HepG2 (cell line): ENCODE results near the gene PALM. TPM values are rescaled to one million over a fixed set of nuclear protein-coding genes. Genes with fewer than 3 reads are reported as not detected.

Experiments
- CBX2 ChIP-seq, 2 experiments: fragments of 200-600 bp in 1 of 2; sonication (generic); formaldehyde crosslinking in 1 of 2; IDR thresholded peaks; 2 replicates each; pipeline versions ENCODE4 v1.7.0 to v1.8.1; 2018 to 2022; ENCODE audit warnings: low read depth in 2 of 2, low read length in 1 of 2, mild to moderate bottlenecking in 1 of 2, missing genetic modification reagents in 1 of 2
- GZF1 ChIP-seq: sonication (generic); formaldehyde crosslinking; IDR thresholded peaks from 2 replicates; pipeline ENCODE4 v1.5.1; 2020; ENCODE audit warnings: mild to moderate bottlenecking, missing genetic modification reagents
- KAT7 ChIP-seq: IDR thresholded peaks from 2 replicates; pipeline ENCODE4 v1.6.1; 2018; ENCODE audit warnings: borderline replicate concordance, missing compliant biosample characterization
- KAT8 ChIP-seq: IDR thresholded peaks from 2 replicates; pipeline ENCODE4 v1.6.1; 2016; ENCODE audit warnings: missing genetic modification reagents, missing compliant biosample characterization
- MAFK ChIP-seq, 2 experiments: IDR thresholded peaks in 1 of 2; conservative IDR thresholded peaks in 1 of 2; 2 replicates each; pipeline ENCODE4 v1.6.1; 2011; ENCODE audit warnings: improper control_type of control experiment in 2 of 2, low read length in 2 of 2
- MAX ChIP-seq: IDR thresholded peaks from 2 replicates; pipeline ENCODE4 v1.6.1; 2012; ENCODE audit warnings: inconsistent platforms
- NFATC3 ChIP-seq: sonication (generic); formaldehyde crosslinking; IDR thresholded peaks from 2 replicates; pipeline ENCODE4 v1.5.1; 2020; ENCODE audit warnings: mild to moderate bottlenecking, missing genetic modification reagents
- POGK ChIP-seq: sonication (generic); formaldehyde crosslinking; conservative IDR thresholded peaks from 2 replicates; pipeline ENCODE4 v1.8.0; 2022; ENCODE audit warnings: mild to moderate bottlenecking, moderate library complexity, missing genetic modification reagents
- REXO4 ChIP-seq: sonication (generic); formaldehyde crosslinking; IDR thresholded peaks from 2 replicates; pipeline ENCODE4 v1.8.0; 2022; ENCODE audit warnings: missing genetic modification reagents, mild to moderate bottlenecking, borderline replicate concordance
- SOX6 ChIP-seq, 2 experiments: fragments of 450-650 bp in 1 of 2; sonication (generic) in 1 of 2; formaldehyde crosslinking in 1 of 2; IDR thresholded peaks; 2 replicates each; pipeline versions ENCODE4 v1.4.0 to v1.6.1; 2017 to 2020; ENCODE audit warnings: antibody characterized with exemption in 1 of 2, mild to moderate bottlenecking in 1 of 2, missing genetic modification reagents in 1 of 2
- TBX2 ChIP-seq: sonication (generic); formaldehyde crosslinking; IDR thresholded peaks from 2 replicates; pipeline ENCODE4 v1.5.0; 2020; ENCODE audit warnings: missing genetic modification reagents, mild to moderate bottlenecking, borderline replicate concordance
- TBX3 ChIP-seq: fragments of 450-650 bp; IDR thresholded peaks from 2 replicates; pipeline ENCODE4 v1.6.1; 2017; ENCODE audit warnings: antibody characterized with exemption, mild to moderate bottlenecking, inconsistent platforms, borderline replicate concordance
- polyA plus RNA-seq, 8 experiments: library from polyadenylated mRNA; depleted of rRNA in 3 of 8; stranded (reverse) in 7 of 8; unstranded in 1 of 8; fragments of >200 nt; fragmentation: Illumina TruSeq in 4 of 8; extraction: Trizol in 4 of 8; gene quantifications; 2 replicates each; pipeline versions ENCODE4 v1.2.1 to v1.2.3, GENCODE V29; 2011 to 2016; ENCODE audit warnings: low read depth in 4 of 8, missing spikeins in 1 of 8, mixed read lengths in 1 of 8; ENCODE audit not compliant: insufficient read depth in 1 of 8
- total RNA-seq, 5 experiments: library from RNA; depleted of rRNA; stranded (reverse); fragments of >200 nt; fragmentation: Illumina TruSeq; extraction: Trizol; gene quantifications; 2 replicates each; pipeline ENCODE4 v1.2.3, GENCODE V29; 2016; ENCODE audit warnings: low read depth in 1 of 5
- TF ChIP-seq, protein P1 (sequence below): sonication (generic); formaldehyde crosslinking; IDR thresholded peaks from 2 replicates; pipeline ENCODE4 v1.4.0; 2020; ENCODE audit warnings: missing genetic modification reagents
- TF ChIP-seq, protein P2 (sequence below): sonication (generic); formaldehyde crosslinking; IDR thresholded peaks from 2 replicates; pipeline ENCODE4 v1.4.0; 2020; ENCODE audit warnings: missing genetic modification reagents
- TF ChIP-seq, protein P3 (sequence below): sonication (generic); formaldehyde crosslinking; IDR thresholded peaks from 2 replicates; pipeline ENCODE4 v1.5.0; 2020; ENCODE audit warnings: missing genetic modification reagents, mild to moderate bottlenecking, borderline replicate concordance
- TF ChIP-seq, protein P4 (sequence below): sonication (generic); formaldehyde crosslinking; IDR thresholded peaks from 2 replicates; pipeline ENCODE4 v1.4.0; 2020; ENCODE audit warnings: mild to moderate bottlenecking, missing genetic modification reagents

The PALM gene
- total and polyA plus RNA-seq, 2 of the 13 experiments (the other 11 are each of a cell fraction or from before 2014, with no cell fraction given): 4.0 to 9.7 TPM

DNA sequence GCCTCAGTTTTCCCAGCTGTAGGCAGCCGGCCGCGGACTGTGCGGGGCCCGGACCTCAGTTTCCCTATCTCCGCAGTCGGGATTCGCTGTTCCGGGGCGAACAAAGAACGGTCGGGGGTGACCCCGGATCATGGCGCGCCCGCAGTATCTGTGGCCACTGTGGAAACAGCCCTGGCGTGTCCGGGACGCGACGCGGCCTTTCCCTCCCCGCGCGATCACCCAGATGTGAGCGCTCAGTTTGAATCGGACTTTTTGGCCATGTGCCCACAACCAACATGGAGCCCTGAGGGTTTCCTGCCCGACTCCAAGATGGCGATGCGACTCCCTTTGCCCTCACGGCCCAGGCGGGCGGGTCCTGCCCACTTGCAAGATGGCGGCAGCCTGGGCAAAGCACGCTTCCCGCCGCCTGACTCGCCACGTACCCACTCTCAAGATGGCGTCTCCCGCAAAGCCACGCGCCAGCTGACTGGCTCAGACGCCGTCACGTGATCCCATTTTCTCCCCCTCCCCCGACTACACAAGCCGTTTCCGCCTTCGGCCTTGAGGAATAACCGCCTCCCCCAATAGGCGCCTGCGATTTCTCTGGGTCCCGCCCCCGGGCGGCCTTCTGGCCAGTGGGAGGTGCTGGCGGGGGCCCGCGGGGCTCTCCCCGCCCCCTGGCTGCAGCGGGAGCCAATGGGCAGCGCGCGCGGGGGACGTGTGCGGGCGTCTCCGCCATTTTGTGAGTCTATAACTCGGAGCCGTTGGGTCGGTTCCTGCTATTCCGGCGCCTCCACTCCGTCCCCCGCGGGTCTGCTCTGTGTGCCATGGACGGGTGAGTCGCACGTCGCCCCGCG, 88.2 kb downstream of the PALM start, which contains the start of gene PTBP1 (continued):
- peak; percentile 68 for TF ChIP-seq TBX2 (CRISPR knock-in tag)
- TF ChIP-seq, protein P1, sequence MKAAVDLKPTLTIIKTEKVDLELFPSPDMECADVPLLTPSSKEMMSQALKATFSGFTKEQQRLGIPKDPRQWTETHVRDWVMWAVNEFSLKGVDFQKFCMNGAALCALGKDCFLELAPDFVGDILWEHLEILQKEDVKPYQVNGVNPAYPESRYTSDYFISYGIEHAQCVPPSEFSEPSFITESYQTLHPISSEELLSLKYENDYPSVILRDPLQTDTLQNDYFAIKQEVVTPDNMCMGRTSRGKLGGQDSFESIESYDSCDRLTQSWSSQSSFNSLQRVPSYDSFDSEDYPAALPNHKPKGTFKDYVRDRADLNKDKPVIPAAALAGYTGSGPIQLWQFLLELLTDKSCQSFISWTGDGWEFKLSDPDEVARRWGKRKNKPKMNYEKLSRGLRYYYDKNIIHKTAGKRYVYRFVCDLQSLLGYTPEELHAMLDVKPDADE (CRISPR knock-in tag): no peak
- TF ChIP-seq, protein P2, sequence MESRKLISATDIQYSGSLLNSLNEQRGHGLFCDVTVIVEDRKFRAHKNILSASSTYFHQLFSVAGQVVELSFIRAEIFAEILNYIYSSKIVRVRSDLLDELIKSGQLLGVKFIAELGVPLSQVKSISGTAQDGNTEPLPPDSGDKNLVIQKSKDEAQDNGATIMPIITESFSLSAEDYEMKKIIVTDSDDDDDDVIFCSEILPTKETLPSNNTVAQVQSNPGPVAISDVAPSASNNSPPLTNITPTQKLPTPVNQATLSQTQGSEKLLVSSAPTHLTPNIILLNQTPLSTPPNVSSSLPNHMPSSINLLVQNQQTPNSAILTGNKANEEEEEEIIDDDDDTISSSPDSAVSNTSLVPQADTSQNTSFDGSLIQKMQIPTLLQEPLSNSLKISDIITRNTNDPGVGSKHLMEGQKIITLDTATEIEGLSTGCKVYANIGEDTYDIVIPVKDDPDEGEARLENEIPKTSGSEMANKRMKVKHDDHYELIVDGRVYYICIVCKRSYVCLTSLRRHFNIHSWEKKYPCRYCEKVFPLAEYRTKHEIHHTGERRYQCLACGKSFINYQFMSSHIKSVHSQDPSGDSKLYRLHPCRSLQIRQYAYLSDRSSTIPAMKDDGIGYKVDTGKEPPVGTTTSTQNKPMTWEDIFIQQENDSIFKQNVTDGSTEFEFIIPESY (CRISPR knock-in tag): peak; percentile 68; the same call in 1 of the 2 replicates
- TF ChIP-seq MAFK (conservative IDR thresholded peaks at IDR 0.05 in 1 of 2, IDR thresholded peaks at IDR 0.05 in 1 of 2; ENCODE audit: low read length in 2 of 2): no peak
- TF ChIP-seq, protein P3, sequence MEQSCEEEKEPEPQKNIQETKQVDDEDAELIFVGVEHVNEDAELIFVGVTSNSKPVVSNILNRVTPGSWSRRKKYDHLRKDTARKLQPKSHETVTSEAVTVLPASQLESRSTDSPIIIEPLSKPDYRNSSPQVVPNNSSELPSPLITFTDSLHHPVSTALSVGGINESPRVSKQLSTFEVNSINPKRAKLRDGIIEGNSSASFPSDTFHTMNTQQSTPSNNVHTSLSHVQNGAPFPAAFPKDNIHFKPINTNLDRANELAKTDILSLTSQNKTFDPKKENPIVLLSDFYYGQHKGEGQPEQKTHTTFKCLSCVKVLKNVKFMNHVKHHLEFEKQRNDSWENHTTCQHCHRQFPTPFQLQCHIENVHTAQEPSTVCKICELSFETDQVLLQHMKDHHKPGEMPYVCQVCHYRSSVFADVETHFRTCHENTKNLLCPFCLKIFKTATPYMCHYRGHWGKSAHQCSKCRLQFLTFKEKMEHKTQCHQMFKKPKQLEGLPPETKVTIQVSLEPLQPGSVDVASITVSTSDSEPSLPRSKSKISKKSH (CRISPR knock-in tag): peak; percentile 79; the same call in 1 of the 2 replicates
- no peak for TF ChIP-seq GZF1
- TF ChIP-seq, protein P4, sequence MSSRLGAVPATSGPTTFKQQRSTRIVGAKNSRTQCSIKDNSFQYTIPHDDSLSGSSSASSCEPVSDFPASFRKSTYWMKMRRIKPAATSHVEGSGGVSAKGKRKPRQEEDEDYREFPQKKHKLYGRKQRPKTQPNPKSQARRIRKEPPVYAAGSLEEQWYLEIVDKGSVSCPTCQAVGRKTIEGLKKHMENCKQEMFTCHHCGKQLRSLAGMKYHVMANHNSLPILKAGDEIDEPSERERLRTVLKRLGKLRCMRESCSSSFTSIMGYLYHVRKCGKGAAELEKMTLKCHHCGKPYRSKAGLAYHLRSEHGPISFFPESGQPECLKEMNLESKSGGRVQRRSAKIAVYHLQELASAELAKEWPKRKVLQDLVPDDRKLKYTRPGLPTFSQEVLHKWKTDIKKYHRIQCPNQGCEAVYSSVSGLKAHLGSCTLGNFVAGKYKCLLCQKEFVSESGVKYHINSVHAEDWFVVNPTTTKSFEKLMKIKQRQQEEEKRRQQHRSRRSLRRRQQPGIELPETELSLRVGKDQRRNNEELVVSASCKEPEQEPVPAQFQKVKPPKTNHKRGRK (CRISPR knock-in tag): no peak
- no peak for TF ChIP-seq SOX6 (IDR thresholded peaks at IDR 0.05)
- peak; percentile 73; the same call in 1 of the 2 replicates for TF ChIP-seq SOX6 (CRISPR knock-in tag; IDR thresholded peaks at IDR 0.05)
- peak; percentile 93 for TF ChIP-seq MAX
- TF ChIP-seq CBX2 (IDR thresholded peaks at IDR 0.05; ENCODE audit: low read depth, low read length): no peak
- TF ChIP-seq CBX2 (CRISPR knock-in tag; IDR thresholded peaks at IDR 0.05; ENCODE audit: low read depth): no peak
- TF ChIP-seq NFATC3: no peak
- peak; percentile 95 for TF ChIP-seq KAT8
- peak; percentile 53; the same call in 1 of the 2 replicates for TF ChIP-seq TBX3
- peak; percentile 21; the same call in 1 of the 2 replicates for TF ChIP-seq KAT7 (CRISPR knock-in tag)
- TF ChIP-seq POGK (CRISPR knock-in tag): 0 out of 2 replicates have a peak, but pooled peaks have one; percentile 31
- no peak for TF ChIP-seq REXO4 (CRISPR knock-in tag)
